Upper lobe of right lung (tissue), 1 donor: ENCODE results near the gene NUMB. TPM values are rescaled to one million over a fixed set of nuclear protein-coding genes. Genes with fewer than 3 reads are reported as not detected.

ENCODE experiments used
- ATAC-seq: fragments of 200-7000 bp; cut with Tn5 transposase; one replicate; pipeline ENCODE4 v1.9.1; 2020; ENCODE audit warnings: mild to moderate bottlenecking, moderate library complexity
- DNase-seq: peaks from one replicate; pipeline ENCODE4 v3.0.0-alpha.2; 2020
- H3K27ac ChIP-seq: fragments of 200-600 bp; one replicate; pipeline ENCODE4 v1.8.0; 2022
- H3K27me3 ChIP-seq: fragments of 200-600 bp; one replicate; pipeline ENCODE4 v1.8.0; 2022; ENCODE audit warnings: mild to moderate bottlenecking
- H3K36me3 ChIP-seq: fragments of 200-600 bp; one replicate; pipeline ENCODE4 v1.8.0; 2022
- H3K4me1 ChIP-seq: fragments of 200-600 bp; one replicate; pipeline ENCODE4 v1.8.0; 2022
- H3K4me3 ChIP-seq: fragments of 200-600 bp; one replicate; pipeline ENCODE4 v1.8.0; 2022; ENCODE audit warnings: mild to moderate bottlenecking
- H3K9me3 ChIP-seq: fragments of 200-600 bp; one replicate; pipeline ENCODE4 v1.8.0; 2022
- intact Hi-C: fragments of 100-400 bp; cut with DNase I; formaldehyde crosslinking; loops from one replicate; pipeline ENCODE4 v1.11.0; 2022
- total RNA-seq: library from RNA; stranded (reverse); fragmentation: NEBNext Ultra II Directional; extraction: Animal tissue kit (Norgen Biotek cat#: 25700); gene quantifications from one replicate; pipeline ENCODE4 v1.2.1, GENCODE V29; 2021
- TF ChIP-seq, protein P1 (sequence below): fragments of 200-600 bp; IDR thresholded peaks from one replicate; pipeline ENCODE4 v1.8.0; 2022; ENCODE audit warnings: antibody characterized with exemption
- donor health status: DM: no; HTN: yes; CAD: no; lungs with severe emphysema.

NUMB gene
- total RNA-seq, 1 donor from 2014 or later: 139 TPM

DNA sequence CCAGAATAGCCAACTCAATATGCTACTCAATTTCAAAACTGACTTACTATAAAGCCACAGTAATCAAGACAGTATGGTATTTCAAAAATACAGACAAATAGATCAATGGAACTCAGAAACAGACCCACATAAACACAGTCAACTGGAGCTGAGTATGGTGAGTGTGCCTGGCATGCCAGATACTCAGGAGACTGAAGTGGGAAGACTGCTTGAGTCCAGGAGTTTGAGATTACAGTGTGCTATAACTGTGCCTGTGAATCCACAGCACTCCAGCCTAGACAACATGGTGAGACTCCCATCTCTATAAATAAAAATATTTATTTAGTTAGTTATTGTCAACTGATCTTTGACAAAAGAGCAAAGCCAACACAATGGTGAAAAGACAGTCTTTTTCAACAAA is 81.8 kb downstream of the NUMB start:
- ATAC-seq: no peak
- TF ChIP-seq, protein P1, sequence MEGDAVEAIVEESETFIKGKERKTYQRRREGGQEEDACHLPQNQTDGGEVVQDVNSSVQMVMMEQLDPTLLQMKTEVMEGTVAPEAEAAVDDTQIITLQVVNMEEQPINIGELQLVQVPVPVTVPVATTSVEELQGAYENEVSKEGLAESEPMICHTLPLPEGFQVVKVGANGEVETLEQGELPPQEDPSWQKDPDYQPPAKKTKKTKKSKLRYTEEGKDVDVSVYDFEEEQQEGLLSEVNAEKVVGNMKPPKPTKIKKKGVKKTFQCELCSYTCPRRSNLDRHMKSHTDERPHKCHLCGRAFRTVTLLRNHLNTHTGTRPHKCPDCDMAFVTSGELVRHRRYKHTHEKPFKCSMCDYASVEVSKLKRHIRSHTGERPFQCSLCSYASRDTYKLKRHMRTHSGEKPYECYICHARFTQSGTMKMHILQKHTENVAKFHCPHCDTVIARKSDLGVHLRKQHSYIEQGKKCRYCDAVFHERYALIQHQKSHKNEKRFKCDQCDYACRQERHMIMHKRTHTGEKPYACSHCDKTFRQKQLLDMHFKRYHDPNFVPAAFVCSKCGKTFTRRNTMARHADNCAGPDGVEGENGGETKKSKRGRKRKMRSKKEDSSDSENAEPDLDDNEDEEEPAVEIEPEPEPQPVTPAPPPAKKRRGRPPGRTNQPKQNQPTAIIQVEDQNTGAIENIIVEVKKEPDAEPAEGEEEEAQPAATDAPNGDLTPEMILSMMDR: no peak
- H3K27ac ChIP-seq: no peak overlapping the region
- H3K9me3 ChIP-seq: no peaks in the 10 kb centered on the region
- intact Hi-C loops: no loop called here
- no peaks in the 10 kb centered on the region for H3K4me1 ChIP-seq
- DNase-seq: no peak
- no peak overlapping the region for H3K4me3 ChIP-seq
- H3K27me3 ChIP-seq: no peaks in the 10 kb centered on the region
- H3K36me3 ChIP-seq: no peaks in the 10 kb centered on the region

DNA sequence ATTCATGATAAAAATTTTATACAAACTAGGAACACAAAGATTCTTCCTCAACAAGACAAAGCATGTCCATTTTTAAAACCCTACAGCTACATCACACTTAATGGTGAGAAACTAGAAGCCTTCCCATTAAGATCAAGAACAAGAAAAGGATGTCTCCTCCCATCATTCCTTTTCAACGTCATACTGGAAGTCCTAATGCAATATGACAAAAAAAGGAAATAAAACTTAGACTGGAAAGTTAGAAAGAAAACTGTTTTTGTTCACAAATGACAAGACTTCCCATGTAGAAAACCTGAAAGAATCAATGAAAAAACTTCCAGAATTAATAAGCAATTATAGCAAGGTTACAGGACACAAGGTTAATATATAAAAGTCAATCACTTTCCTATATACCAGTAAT is 82.5 kb downstream of the NUMB start:
- intact Hi-C loops: no loop called here
- no peak for DNase-seq
- no peaks in the 10 kb centered on the region for H3K4me1 ChIP-seq
- H3K9me3 ChIP-seq: no peaks in the 10 kb centered on the region
- H3K27me3 ChIP-seq: no peaks in the 10 kb centered on the region
- no peak overlapping the region for H3K27ac ChIP-seq
- no peaks in the 10 kb centered on the region for H3K36me3 ChIP-seq
- no peak for ATAC-seq
- TF ChIP-seq, protein P1: no peak
- no peak overlapping the region for H3K4me3 ChIP-seq

DNA sequence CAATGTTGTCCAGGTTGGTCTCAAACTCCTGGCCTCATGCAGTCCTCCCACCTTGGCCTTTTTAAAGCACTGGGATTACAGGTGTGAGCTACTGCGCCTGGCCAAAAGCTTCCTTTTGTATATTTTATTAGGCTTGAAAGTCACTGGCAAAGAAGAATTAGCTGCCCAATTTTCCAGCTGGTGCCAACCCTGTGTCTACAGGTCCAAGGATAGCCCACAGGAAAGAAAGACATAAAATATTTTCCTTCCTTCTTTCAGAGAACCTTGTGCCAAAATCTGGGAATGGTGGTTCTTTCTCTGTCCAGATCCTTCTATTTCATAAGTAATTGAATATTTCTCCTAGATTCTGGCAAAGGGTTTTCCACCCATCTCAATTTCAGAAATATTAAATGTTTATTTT is 84.1 kb downstream of the NUMB start:
- Histone ChIP-seq H3K4me1 (no peaks in the 10 kb centered on the region), H3K27ac (no peak overlapping the region), H3K4me3 (no peak overlapping the region), H3K27me3 (no peaks in the 10 kb centered on the region), H3K9me3 (no peaks in the 10 kb centered on the region), H3K36me3 (no peaks in the 10 kb centered on the region)
- intact Hi-C loops: no loop called here
- ATAC-seq (no peak), DNase-seq (no peak)
- TF ChIP-seq, protein P1: no peak

DNA sequence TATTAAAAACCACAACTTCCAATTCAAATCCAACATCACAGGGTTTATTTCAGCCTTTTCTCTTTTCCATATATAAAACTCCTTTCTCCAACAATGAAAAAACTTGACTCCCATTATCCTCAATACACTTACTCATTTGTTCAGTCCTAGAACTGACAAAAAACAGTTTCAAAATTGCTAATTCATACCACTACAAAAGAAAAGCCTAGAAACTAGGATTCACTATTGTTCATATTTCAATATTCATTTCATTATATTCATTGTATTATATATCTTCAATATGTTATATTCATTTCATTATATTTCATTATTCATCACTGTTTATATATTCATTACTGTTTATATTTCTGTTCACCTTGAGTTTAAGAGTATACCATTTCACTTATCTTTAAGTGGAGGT is 85.8 kb downstream of the NUMB start:
- DNase-seq: no peak
- Histone ChIP-seq H3K4me1 (no peaks in the 10 kb centered on the region), H3K27me3 (no peaks in the 10 kb centered on the region), H3K4me3 (no peak overlapping the region), H3K9me3 (no peaks in the 10 kb centered on the region), H3K27ac (no peak overlapping the region), H3K36me3 (no peaks in the 10 kb centered on the region)
- no peak for ATAC-seq
- intact Hi-C loops: no loop called here
- TF ChIP-seq, protein P1: no peak

DNA sequence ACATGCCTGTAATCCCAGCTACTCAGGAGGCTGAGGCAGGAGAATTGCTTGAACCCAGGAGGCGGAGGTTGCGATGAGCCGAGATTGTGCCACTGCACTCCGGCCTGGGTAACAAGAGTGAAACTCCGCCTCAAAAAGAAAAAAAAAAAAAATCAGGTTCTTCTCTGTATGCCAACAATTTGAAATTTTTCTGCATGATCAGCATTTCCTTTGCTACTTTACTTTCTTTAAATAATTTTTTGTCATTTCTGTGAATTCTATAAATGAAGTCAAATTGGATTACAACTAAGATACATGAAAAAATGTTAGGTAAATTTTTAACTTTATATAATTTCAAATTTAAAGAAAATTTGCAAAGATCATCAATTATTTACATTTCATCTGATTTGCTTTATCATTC is 87.8 kb downstream of the NUMB start:
- Histone ChIP-seq H3K27ac (no peak overlapping the region), H3K27me3 (no peaks in the 10 kb centered on the region), H3K36me3 (no peaks in the 10 kb centered on the region), H3K4me3 (no peak overlapping the region), H3K4me1 (no peaks in the 10 kb centered on the region), H3K9me3 (no peaks in the 10 kb centered on the region)
- DNase-seq (no peak), ATAC-seq (no peak)
- intact Hi-C loops: no loop called here
- TF ChIP-seq, protein P1: no peak

DNA sequence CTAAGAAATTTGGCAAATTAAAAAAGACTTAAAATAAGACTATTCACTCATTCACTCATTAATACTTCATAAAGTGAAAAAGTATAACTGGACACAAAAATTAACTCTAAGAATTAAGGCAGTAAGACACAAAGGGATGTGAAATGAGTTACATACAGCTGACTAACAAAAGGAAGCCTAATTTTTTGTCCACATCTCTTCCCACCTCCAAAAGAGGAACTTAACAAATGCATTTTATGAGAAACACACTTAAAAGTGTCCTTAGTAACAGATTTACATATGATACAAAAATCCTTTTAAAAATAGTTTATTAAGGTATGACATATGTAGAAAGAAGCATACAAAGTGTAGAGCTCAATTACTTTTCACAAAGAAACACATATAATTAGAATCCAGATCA is 88.9 kb downstream of the NUMB start:
- H3K27ac ChIP-seq: no peak overlapping the region
- no peaks in the 10 kb centered on the region for H3K36me3 ChIP-seq
- no peaks in the 10 kb centered on the region for H3K27me3 ChIP-seq
- no peak overlapping the region for H3K4me3 ChIP-seq
- ATAC-seq (no peak), DNase-seq (no peak)
- TF ChIP-seq, protein P1: no peak
- no peaks in the 10 kb centered on the region for H3K9me3 ChIP-seq
- intact Hi-C loops: no loop called here
- H3K4me1 ChIP-seq: no peaks in the 10 kb centered on the region
